ENCODE measurements around the gene SLC35F1. TPM values are rescaled to one million over a fixed set of nuclear protein-coding genes. Genes with fewer than 3 reads are reported as not detected.

Gene SLC35F1
- total and polyA plus RNA-seq, 2 donors (not counting 3 experiments of a cell fraction or from before 2014, with no cell fraction given) = not detected

GRCh38 chr6:117989086-117989485 lies 82.0 kb downstream of the SLC35F1 start:
- TF ChIP-seq FOS (IDR thresholded peaks at IDR 0.05; ENCODE audit: borderline replicate concordance, insufficient read depth, low read length) (no peak), GATA2 (IDR thresholded peaks at IDR 0.05; ENCODE audit: insufficient read depth, insufficient read length, low read depth, low read length) (no peak), MYC (IDR thresholded peaks at IDR 0.05; ENCODE audit: low read depth, low read length) (no peak), POLR2AphosphoS5 (IDR thresholded peaks at IDR 0.05; ENCODE audit: insufficient read depth, low read depth, low read length) (no peak), JUN (IDR thresholded peaks at IDR 0.05; ENCODE audit: borderline replicate concordance, insufficient read depth, insufficient read length, low read depth) (no peak), POLR2A (IDR thresholded peaks at IDR 0.05; ENCODE audit: low read depth, low read length) (no peak), EZH2 (IDR thresholded peaks at IDR 0.05; ENCODE audit: borderline replicate concordance, low read depth, low read length, severe bottlenecking) (no peak), MAX (IDR thresholded peaks at IDR 0.05; ENCODE audit: insufficient read depth, insufficient read length) (no peak), CTCF (IDR thresholded peaks at IDR 0.05; ENCODE audit: extremely low read depth in 1 of 2, insufficient read depth in 1 of 2, low read depth in 1 of 2, low read length in 2 of 2) (no peak)
- no peaks in the 10 kb centered on the region for H3K36me3 ChIP-seq (ENCODE audit: control insufficient read depth in 2 of 2, extremely low read depth in 1 of 2, insufficient read depth in 2 of 2, low read length in 2 of 2)
- no peaks in the 10 kb centered on the region for H4K20me1 ChIP-seq (replicated peaks; ENCODE audit: control insufficient read depth, extremely low read depth, insufficient read depth, low read length)
- no peaks in the 10 kb centered on the region for H3K9me1 ChIP-seq (replicated peaks; ENCODE audit: control insufficient read depth, extremely low read depth, insufficient read depth, low read length)
- dilution Hi-C loops (cut with MboI; ENCODE audit: extremely low pct_ligation_motif_present, low sequenced_read_pairs) (no loop called here), intact Hi-C loops (cut with micrococcal nuclease) (no loop called here)
- H3K27ac ChIP-seq (ENCODE audit: insufficient read depth, low read depth, low read length) = no peak overlapping the region
- no TSS peak for BruUV-seq (replicated peaks)
- POLR2A ChIA-PET = no interaction called here
- H3K4me1 ChIP-seq (ENCODE audit: control insufficient read depth, extremely low read depth, insufficient read depth, low read length) = no peaks in the 10 kb centered on the region
- H3K9ac ChIP-seq (replicated peaks; ENCODE audit: extremely low read depth, insufficient read depth, low read length) = no peak overlapping the region
- DNase-seq (ENCODE audit: low read depth, low spot score) (no peak), FAIRE-seq (no peak)
- H3K79me2 ChIP-seq (ENCODE audit: control insufficient read depth, insufficient read depth, low read length) = no peaks in the 10 kb centered on the region
- CTCF ChIA-PET = no interaction called here
- no peaks in the 10 kb centered on the region for H3K27me3 ChIP-seq (ENCODE audit: control insufficient read depth in 2 of 2, insufficient read depth in 2 of 2, low read length in 2 of 2)
- H3K4me2 ChIP-seq (ENCODE audit: insufficient read depth, low read length) = no peak overlapping the region
- no peak overlapping the region for H3K4me3 ChIP-seq (replicated peaks in 1 of 3; ENCODE audit: insufficient read depth in 1 of 3, low read depth in 1 of 3, low read length in 3 of 3)
- H2AFZ ChIP-seq (ENCODE audit: low read depth, low read length) = no peak overlapping the region
- no peaks in the 10 kb centered on the region for H3K9me3 ChIP-seq (replicated peaks; ENCODE audit: control insufficient read depth, insufficient read depth, low read length)

Measured in endothelial cell of umbilical vein (primary cell).